Adrenal gland (tissue), 5 donors: ENCODE data around the gene MAX.

Experiments used
- CTCF ChIP-seq, 6 experiments: fragments of 450-650 bp in 4 of 6; fragments of 200-600 bp in 2 of 6; sonication (generic) in 1 of 6; IDR thresholded peaks; 1 replicate in 5 of 6; 2 replicates in 1 of 6; pipeline versions ENCODE4 v1.5.1 to v1.8.0; 2016 to 2021; ENCODE audit warnings: antibody characterized with exemption in 6 of 6, mild to moderate bottlenecking in 2 of 6, moderate library complexity in 1 of 6
- POLR2A ChIP-seq, 2 donors: fragments of 450-650 bp; IDR thresholded peaks; one replicate each; pipeline ENCODE4 v1.6.1; 2017; ENCODE audit warnings: antibody characterized with exemption in 2 of 2, mild to moderate bottlenecking in 2 of 2, moderate library complexity in 1 of 2
- donor health status: DM: no; HTN: no; CAD: no.

- TF ChIP-seq POLR2A (IDR thresholded peaks at IDR 0.05) = no peak
- no peak for TF ChIP-seq CTCF (IDR thresholded peaks at IDR 0.05)
Observed at GRCh38 chr14:65082930-65083329, 19.4 kb downstream of the MAX start.
